H1 (cell line): Measurements from ENCODE around the gene AFAP1L2. TPM values are rescaled to one million over a fixed set of nuclear protein-coding genes. Genes with fewer than 3 reads are reported as not detected.

Source experiments
- CTCF ChIA-PET: fragments of 300-600 bp; sonication (Branson Sonifier 250); formaldehyde crosslinking; loops from one replicate; lab custom pipeline; 2021; ENCODE audit not compliant: partially characterized antibody; lab: Charles Lee
- POLR2A ChIA-PET: fragments of 300-600 bp; sonication (Branson Sonifier 250); formaldehyde crosslinking; loops from one replicate; lab custom pipeline; 2021; ENCODE audit warnings: inconsistent platforms; ENCODE audit not compliant: partially characterized antibody; lab: Charles Lee
- DNase-seq, 2 experiments: peaks; one replicate each; pipeline versions ENCODE4 v3.0.0 to v3.0.0-alpha.2; 2010 to 2022; ENCODE audit warnings: low spot score in 2 of 2, low read depth in 1 of 2, mixed read lengths in 1 of 2
- FAIRE-seq: peaks from 2 replicates; lab custom pipeline; 2011; peaks lifted over from hg19 to GRCh38; lab: Jason Lieb, UNC
- H2AFZ ChIP-seq: 2 replicates; pipeline ENCODE4 v1.8.1; 2012; ENCODE audit warnings: low read length, inconsistent platforms
- H2AK5ac ChIP-seq: 2 replicates; pipeline ENCODE4 v1.6.1; 2013; ENCODE audit warnings: low read depth, low read length
- H2BK120ac ChIP-seq: replicated peaks from 2 replicates; pipeline ENCODE3; 2013; ENCODE audit warnings: low read depth, low read length, inconsistent platforms
- H2BK12ac ChIP-seq: 2 replicates; pipeline ENCODE4 v1.6.1; 2013; ENCODE audit warnings: low read depth, low read length
- H2BK15ac ChIP-seq: 2 replicates; pipeline ENCODE4 v1.6.1; 2013; ENCODE audit warnings: low read length
- H2BK20ac ChIP-seq: 2 replicates; pipeline ENCODE4 v1.6.1; 2013; ENCODE audit warnings: low read length
- H2BK5ac ChIP-seq: 2 replicates; pipeline ENCODE4 v1.6.1; 2013; ENCODE audit warnings: low read depth, low read length
- H3K14ac ChIP-seq: 2 replicates; pipeline ENCODE4 v1.6.1; 2013; ENCODE audit warnings: inconsistent platforms; ENCODE audit not compliant: insufficient read length
- H3K18ac ChIP-seq: 2 replicates; pipeline ENCODE4 v1.6.1; 2013; ENCODE audit warnings: low read length; ENCODE audit errors: extremely low read depth
- H3K23ac ChIP-seq: 2 replicates; pipeline ENCODE4 v1.6.1; 2013; ENCODE audit warnings: inconsistent platforms; ENCODE audit not compliant: insufficient read length
- H3K23me2 ChIP-seq: 2 replicates; pipeline ENCODE4 v1.6.1; 2013; ENCODE audit warnings: low read depth, low read length
- H3K27ac ChIP-seq: 2 replicates; pipeline ENCODE4 v1.6.1; 2011; ENCODE audit warnings: low read depth, low read length, inconsistent platforms
- H3K27me3 ChIP-seq, 4 experiments: replicated peaks in 1 of 4; 1 replicate in 1 of 4; 2 replicates in 3 of 4; pipeline versions ENCODE4 v1.6.1 to v1.8.1; 2011 to 2013; ENCODE audit warnings: low read length in 3 of 4, mild to moderate bottlenecking in 3 of 4, inconsistent platforms in 2 of 4, mixed read lengths in 2 of 4, moderate library complexity in 1 of 4; ENCODE audit not compliant: control insufficient read depth in 3 of 4, insufficient read depth in 3 of 4; ENCODE audit errors: extremely low read depth in 1 of 4
- H3K36me3 ChIP-seq, 4 experiments: 2 replicates each; pipeline versions ENCODE4 v1.6.1 to v1.8.1; 2011 to 2013; ENCODE audit warnings: mild to moderate bottlenecking in 4 of 4, low read length in 3 of 4, moderate library complexity in 2 of 4, control low read depth in 1 of 4, inconsistent platforms in 1 of 4; ENCODE audit not compliant: insufficient read depth in 4 of 4, control insufficient read depth in 2 of 4
- H3K4ac ChIP-seq: replicated peaks from 2 replicates; pipeline ENCODE3; 2013; ENCODE audit warnings: low read length, low read depth, mixed read lengths, inconsistent platforms; ENCODE audit not compliant: insufficient read length
- H3K4me1 ChIP-seq, 4 experiments: replicated peaks in 1 of 4; 1 replicate in 1 of 4; 2 replicates in 3 of 4; pipeline versions ENCODE4 v1.6.1 to v1.8.1; 2011 to 2013; ENCODE audit warnings: low read length in 3 of 4, inconsistent platforms in 2 of 4, mixed read lengths in 1 of 4; ENCODE audit not compliant: insufficient read depth in 4 of 4, control insufficient read depth in 3 of 4
- H3K4me2 ChIP-seq, 2 experiments: 2 replicates each; pipeline versions ENCODE4 v1.6.1 to v1.8.1; 2011 to 2013; ENCODE audit warnings: low read depth in 2 of 2, low read length in 2 of 2, control low read depth in 1 of 2, inconsistent platforms in 1 of 2, mild to moderate bottlenecking in 1 of 2; ENCODE audit not compliant: insufficient read depth in 1 of 2
- H3K4me3 ChIP-seq, 4 experiments: fragments of 200-600, 300-600 bp in 1 of 4; sonication (generic), shearing (Covaris generic), sonication (Bioruptor Twin) in 1 of 4; 2 replicates each; pipeline versions ENCODE4 v1.5.1 to v1.8.1; 2011 to 2016; ENCODE audit warnings: low read length in 4 of 4, low read depth in 3 of 4, control low read depth in 2 of 4, inconsistent platforms in 2 of 4, mild to moderate bottlenecking in 2 of 4, mixed read lengths in 1 of 4, moderate library complexity in 1 of 4; ENCODE audit not compliant: insufficient read depth in 2 of 4; ENCODE audit errors: extremely low read depth in 1 of 4
- H3K56ac ChIP-seq: replicated peaks from 2 replicates; pipeline ENCODE3; 2013; ENCODE audit warnings: low read depth, mild to moderate bottlenecking, mixed read lengths, low read length, inconsistent platforms; ENCODE audit not compliant: insufficient read length
- H3K79me1 ChIP-seq: 2 replicates; pipeline ENCODE4 v1.6.1; 2013; ENCODE audit warnings: low read depth, low read length, control low read depth
- H3K79me2 ChIP-seq, 2 experiments: 2 replicates each; pipeline versions ENCODE4 v1.6.1 to v1.8.1; 2012 to 2013; ENCODE audit warnings: low read length in 2 of 2, mild to moderate bottlenecking in 2 of 2, inconsistent platforms in 1 of 2; ENCODE audit not compliant: insufficient read depth in 2 of 2, control insufficient read depth in 1 of 2
- H3K9ac ChIP-seq, 4 experiments: replicated peaks in 1 of 4; 1 replicate in 1 of 4; 2 replicates in 3 of 4; pipeline versions ENCODE4 v1.6.1 to v1.8.1; 2011 to 2013; ENCODE audit warnings: low read depth in 3 of 4, low read length in 3 of 4, control low read depth in 2 of 4, mild to moderate bottlenecking in 2 of 4, moderate library complexity in 2 of 4, inconsistent platforms in 1 of 4; ENCODE audit errors: extremely low read depth in 1 of 4
- H3K9me3 ChIP-seq, 2 experiments: 2 replicates each; pipeline versions ENCODE4 v1.6.1 to v1.8.1; 2012 to 2013; ENCODE audit warnings: mild to moderate bottlenecking in 2 of 2, moderate library complexity in 2 of 2, control low read depth in 1 of 2, inconsistent platforms in 1 of 2, low read depth in 1 of 2, low read length in 1 of 2, mixed read lengths in 1 of 2; ENCODE audit not compliant: insufficient read depth in 2 of 2
- H4K20me1 ChIP-seq, 2 experiments: replicated peaks in 1 of 2; 2 replicates each; pipeline versions ENCODE3 to v1.8.1; 2011 to 2013; ENCODE audit warnings: inconsistent platforms in 2 of 2, low read length in 2 of 2, mild to moderate bottlenecking in 1 of 2; ENCODE audit not compliant: insufficient read depth in 2 of 2, control insufficient read depth in 1 of 2
- H4K5ac ChIP-seq: 2 replicates; pipeline ENCODE4 v1.6.1; 2013; ENCODE audit warnings: low read length, low read depth, mixed read lengths, inconsistent platforms; ENCODE audit not compliant: insufficient read length
- H4K8ac ChIP-seq: 2 replicates; pipeline ENCODE4 v1.8.0; 2013; ENCODE audit warnings: mild to moderate bottlenecking, moderate library complexity, low read length, inconsistent platforms; ENCODE audit not compliant: insufficient read depth; ENCODE audit errors: extremely low read depth
- H4K91ac ChIP-seq: replicated peaks from 2 replicates; pipeline ENCODE3; 2013; ENCODE audit warnings: low read length, mixed read lengths, inconsistent platforms; ENCODE audit not compliant: insufficient read length
- CTBP2 ChIP-seq: IDR thresholded peaks from 2 replicates; pipeline ENCODE4 v1.7.0; 2011; ENCODE audit warnings: borderline replicate concordance, mild to moderate bottlenecking, moderate library complexity, mixed read lengths, low read length; ENCODE audit not compliant: insufficient read depth, insufficient read length
- KDM4A ChIP-seq: IDR thresholded peaks from one replicate; pipeline ENCODE4 v1.7.1; 2012; ENCODE audit warnings: low read depth, mild to moderate bottlenecking, moderate library complexity, low read length, inconsistent platforms; ENCODE audit not compliant: severe bottlenecking
- MAFK ChIP-seq: IDR thresholded peaks from 2 replicates; pipeline ENCODE4 v1.6.1; 2012; ENCODE audit warnings: low read depth, mild to moderate bottlenecking, improper control_type of control experiment, low read length
- POU5F1 ChIP-seq: IDR thresholded peaks from 2 replicates; pipeline ENCODE4 v1.6.1; 2011; ENCODE audit warnings: low read depth, mild to moderate bottlenecking, low read length, moderate library complexity
- RAD21 ChIP-seq, 2 experiments: IDR thresholded peaks in 1 of 2; conservative IDR thresholded peaks in 1 of 2; 2 replicates each; pipeline ENCODE4 v1.6.1; 2011; ENCODE audit warnings: low read depth in 2 of 2, low read length in 2 of 2, improper control_type of control experiment in 1 of 2, inconsistent platforms in 1 of 2, mild to moderate bottlenecking in 1 of 2, moderate library complexity in 1 of 2
- RXRA ChIP-seq: IDR thresholded peaks from 2 replicates; pipeline ENCODE4 v1.6.1; 2011; ENCODE audit warnings: low read depth, mild to moderate bottlenecking, low read length, moderate library complexity; ENCODE audit not compliant: insufficient read depth
- SP2 ChIP-seq: IDR thresholded peaks from 2 replicates; pipeline ENCODE4 v1.6.1; 2012; ENCODE audit warnings: mild to moderate bottlenecking, low read length, inconsistent platforms
- TEAD4 ChIP-seq: IDR thresholded peaks from 2 replicates; pipeline ENCODE4 v1.6.1; 2012; ENCODE audit warnings: low read depth, low read length, inconsistent platforms, mixed read lengths
- WGBS, 2 experiments: shearing (Covaris generic) in 1 of 2; methylation state at CpG; one replicate each; pipeline versions ENCODE4 v1.1.6 to v1.1.7; 2013 to 2015; ENCODE audit warnings: low lambda C conversion rate in 2 of 2, mixed read lengths in 2 of 2, inconsistent platforms in 1 of 2, low coverage in 1 of 2, missing lambda C conversion rate in 1 of 2; ENCODE audit not compliant: insufficient replicate concordance in 2 of 2, insufficient coverage in 1 of 2, insufficient read length in 1 of 2; ENCODE audit errors: extremely low coverage in 1 of 2, missing lambda C conversion rate in 1 of 2; 5-methylcytosine and 5-hydroxymethylcytosine counted together
- polyA plus RNA-seq, 7 experiments: library from polyadenylated mRNA; depleted of rRNA in 3 of 7; stranded (reverse) in 5 of 7; unstranded in 2 of 7; fragments of >200 nt in 5 of 7; fragments of 200-250 nt in 2 of 7; gene quantifications; 1 replicate in 5 of 7; 2 replicates in 1 of 7; 4 replicates in 1 of 7; pipeline versions ENCODE4 v1.2.1 to v1.2.3, GENCODE V29; 2011 to 2013; ENCODE audit warnings: missing spikeins in 2 of 7, mixed read lengths in 2 of 7
- total RNA-seq: library from RNA; stranded (reverse); fragmentation: NEBNext Ultra II Directional; extraction: Animal tissue kit (Norgen Biotek cat#: 25700); gene quantifications from 2 replicates; pipeline ENCODE4 v1.2.1, GENCODE V29; 2021

The AFAP1L2 gene
- total and polyA plus RNA-seq, 2 of the 8 experiments (the other 6 are each of a cell fraction or from before 2014, with no cell fraction given): 3.9 to 6.4 TPM

GRCh38 chr10:114432566-114433093 lies 28.3 kb upstream of the AFAP1L2 start:
- Histone ChIP-seq H2BK12ac (no peak overlapping the region), H4K20me1 (no peaks in the 10 kb centered on the region), H3K4me2 (no peak overlapping the region), H2BK120ac (no peak overlapping the region), H3K27ac (no peak overlapping the region), H2BK5ac (no peak overlapping the region), H3K4ac (no peak overlapping the region), H3K23ac (no peak overlapping the region), H3K9me3 (no peaks in the 10 kb centered on the region), H3K79me1 (no peaks in the 10 kb centered on the region), H3K36me3 (peaks cover 0 to 3% (median under 1%) of the 10 kb centered on the region in 4 experiments; a peak in 4 of 8 replicates), H3K23me2 (no peaks in the 10 kb centered on the region), H3K56ac (no peak overlapping the region), H3K14ac (no peak overlapping the region), H3K4me3 (no peak overlapping the region), H4K8ac (no peak overlapping the region), H2AFZ (no peak overlapping the region), H3K18ac (no peak overlapping the region), H4K91ac (no peak overlapping the region), H2BK15ac (no peak overlapping the region), H4K5ac (no peak overlapping the region), H2AK5ac (no peak overlapping the region), H3K27me3 (no peaks in the 10 kb centered on the region), H3K9ac (no peak overlapping the region), H3K4me1 (peaks cover 0 to 2% (median 0%) of the 10 kb centered on the region in 4 experiments; a peak in 1 of 7 replicates), H2BK20ac (no peak overlapping the region), H3K79me2 (no peaks in the 10 kb centered on the region)
- TF ChIP-seq RXRA: no peak
- TF ChIP-seq CTBP2: no peak
- TF ChIP-seq SP2: no peak
- TF ChIP-seq MAFK: no peak
- TF ChIP-seq KDM4A: no peak
- no peak for TF ChIP-seq POU5F1
- no peak for TF ChIP-seq RAD21 (IDR thresholded peaks at IDR 0.05 in 1 of 2, conservative IDR thresholded peaks at IDR 0.05 in 1 of 2; ENCODE audit: low read depth in 2 of 2, low read length in 2 of 2)
- TF ChIP-seq TEAD4: no peak
- ChIA-PET CTCF (interaction anchor here (0.6 to 20.2 kb wide), 6 partner anchors 26 to 354 kb away, joined by 3 to 269 read pairs (median 4); no protein-coding TSS in a partner anchor), POLR2A (interaction anchor here (1.4 kb wide), 1 partner anchor 9 kb away, joined by 3 read pairs; no protein-coding TSS in a partner anchor)
- WGBS, 2 experiments: 96% methylated on average over 4 of the region's 4 CpGs; no CpG with 5 or more reads in 1 of the 2 experiments
- FAIRE-seq: no peak
- DNase-seq: no peak
